Ovary (tissue), 3 donors: ENCODE measurements around the gene CCDC60.

ENCODE experiments used
- POLR2A ChIP-seq: fragments of 450-650 bp; IDR thresholded peaks from one replicate; pipeline ENCODE4 v1.6.1; 2017; ENCODE audit warnings: antibody characterized with exemption, mild to moderate bottlenecking, moderate library complexity
- TF ChIP-seq, protein P1 (sequence below), 3 donors: fragments of 450-650 bp in 2 of 3; fragments of 200-600 bp in 1 of 3; IDR thresholded peaks; one replicate each; pipeline versions ENCODE4 v1.5.1 to v1.8.0; 2016 to 2022; ENCODE audit warnings: antibody characterized with exemption in 3 of 3, mild to moderate bottlenecking in 1 of 3
- donor health status: DM: no; HTN: no; CAD: no.

DNA sequence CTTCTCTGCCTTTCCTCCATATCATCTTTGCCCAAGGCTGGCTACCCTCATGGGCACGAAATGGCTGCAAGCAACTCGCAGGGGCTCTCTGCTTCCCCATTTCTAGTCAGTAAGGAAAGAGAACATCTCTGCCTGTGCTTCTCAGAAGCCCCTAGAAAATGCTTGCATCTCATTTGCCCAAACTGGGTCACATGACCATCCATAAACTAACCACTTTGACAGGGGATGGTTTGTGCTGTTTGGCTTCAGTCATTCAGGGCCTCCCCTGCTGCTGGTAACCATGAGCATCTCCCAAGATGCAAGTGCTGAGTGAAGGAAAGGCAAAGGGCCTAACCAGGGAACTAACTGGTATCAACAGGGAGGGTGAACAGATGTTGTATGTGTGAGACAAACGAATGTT lies 91.1 kb downstream of the CCDC60 start:
- TF ChIP-seq, protein P1, sequence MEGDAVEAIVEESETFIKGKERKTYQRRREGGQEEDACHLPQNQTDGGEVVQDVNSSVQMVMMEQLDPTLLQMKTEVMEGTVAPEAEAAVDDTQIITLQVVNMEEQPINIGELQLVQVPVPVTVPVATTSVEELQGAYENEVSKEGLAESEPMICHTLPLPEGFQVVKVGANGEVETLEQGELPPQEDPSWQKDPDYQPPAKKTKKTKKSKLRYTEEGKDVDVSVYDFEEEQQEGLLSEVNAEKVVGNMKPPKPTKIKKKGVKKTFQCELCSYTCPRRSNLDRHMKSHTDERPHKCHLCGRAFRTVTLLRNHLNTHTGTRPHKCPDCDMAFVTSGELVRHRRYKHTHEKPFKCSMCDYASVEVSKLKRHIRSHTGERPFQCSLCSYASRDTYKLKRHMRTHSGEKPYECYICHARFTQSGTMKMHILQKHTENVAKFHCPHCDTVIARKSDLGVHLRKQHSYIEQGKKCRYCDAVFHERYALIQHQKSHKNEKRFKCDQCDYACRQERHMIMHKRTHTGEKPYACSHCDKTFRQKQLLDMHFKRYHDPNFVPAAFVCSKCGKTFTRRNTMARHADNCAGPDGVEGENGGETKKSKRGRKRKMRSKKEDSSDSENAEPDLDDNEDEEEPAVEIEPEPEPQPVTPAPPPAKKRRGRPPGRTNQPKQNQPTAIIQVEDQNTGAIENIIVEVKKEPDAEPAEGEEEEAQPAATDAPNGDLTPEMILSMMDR (IDR thresholded peaks at IDR 0.05): no peak
- TF ChIP-seq POLR2A: no peak
